Measurements from ENCODE around the gene SPDYE2B.
"Not testable (repeated sequence)": the region's sequence is repeated elsewhere in the genome, so short reads cannot be mapped to it uniquely, and the experiment has no call there.

Gene SPDYE2B

GRCh38 chr7:102643404-102643803, 6.7 kb upstream of the SPDYE2B start:
- DNase-seq: not testable (repeated sequence)

- DNase-seq: not testable (repeated sequence)
Measured at GRCh38 chr7:102647813-102648212, 2.3 kb upstream of the SPDYE2B start.

- DNase-seq: not testable (repeated sequence)
Measured at GRCh38 chr7:102664765-102665164, 14.6 kb downstream of the SPDYE2B start.

- not testable (repeated sequence) for DNase-seq
Measured at GRCh38 chr7:102666850-102667249, 16.7 kb downstream of the SPDYE2B start.

GRCh38 chr7:102667523-102667922, 17.4 kb downstream of the SPDYE2B start:
- DNase-seq: not testable (repeated sequence)

GRCh38 chr7:102671166-102671955, 21.2 kb downstream of the SPDYE2B start, which contains the start of gene POLR2J2:
Gene POLR2J2 (minus strand): TSS chr7:102671663. CDS start chr7:102671601, 62 bp downstream.
- not testable (repeated sequence) for DNase-seq

- not testable (repeated sequence) for DNase-seq
Measured at GRCh38 chr7:102671956-102672307, 21.8 kb downstream of the SPDYE2B start.

GRCh38 chr7:102673447-102674067, 23.4 kb downstream of the SPDYE2B start:
- not testable (repeated sequence) for DNase-seq

GRCh38 chr7:102675545-102675944, 25.4 kb downstream of the SPDYE2B start:
- DNase-seq: not testable (repeated sequence)

GRCh38 chr7:102680780-102681179, 30.7 kb downstream of the SPDYE2B start:
- DNase-seq: not testable (repeated sequence)

GRCh38 chr7:102682560-102682959, 32.4 kb downstream of the SPDYE2B start:
- not testable (repeated sequence) for DNase-seq

GRCh38 chr7:102688299-102689036, 38.3 kb downstream of the SPDYE2B start:
- DNase-seq: not testable (repeated sequence)

- not testable (repeated sequence) for DNase-seq
Measured at GRCh38 chr7:102689436-102690282, 39.5 kb downstream of the SPDYE2B start.

GRCh38 chr7:102690602-102691001, 40.5 kb downstream of the SPDYE2B start:
- DNase-seq: not testable (repeated sequence)

- not testable (repeated sequence) for DNase-seq
Measured at GRCh38 chr7:102694008-102694407, 43.9 kb downstream of the SPDYE2B start.

- DNase-seq: not testable (repeated sequence)
Measured at GRCh38 chr7:102695033-102695552, 45.0 kb downstream of the SPDYE2B start.

- not testable (repeated sequence) for DNase-seq
Measured at GRCh38 chr7:102696009-102696408, 45.9 kb downstream of the SPDYE2B start.

- DNase-seq: peak; percentile 33
Measured at GRCh38 chr7:102697642-102698512, 47.8 kb downstream of the SPDYE2B start.

GRCh38 chr7:102698962-102699750, 49.0 kb downstream of the SPDYE2B start:
- DNase-seq: not testable (repeated sequence)
